T-cell (primary cell): Measurements from ENCODE around the gene OR2D3. TPM values are rescaled to one million over a fixed set of nuclear protein-coding genes. Genes with fewer than 3 reads are reported as not detected.
"Not testable (repeated sequence)": the region's sequence is repeated elsewhere in the genome, so short reads cannot be mapped to it uniquely, and the experiment has no call there.

Experiments
- ATAC-seq, 4 experiments: fragments of 200-7000 bp in 3 of 4; fragments of 150-1000 bp in 1 of 4; cut with Tn5 transposase; replicated peaks in 1 of 4; 1 replicate in 3 of 4; 2 replicates in 1 of 4; pipeline ENCODE4 v1.10.0; 2021; ENCODE audit warnings: moderate library complexity in 3 of 4, mild to moderate bottlenecking in 2 of 4, moderate number of reproducible peaks in 1 of 4
- CTCF ChIA-PET, 2 donors: fragments of 300-600 bp; sonication (Branson Sonifier 250); formaldehyde crosslinking; loops; one replicate each; lab custom pipeline; 2022; ENCODE audit warnings: antibody characterized with exemption in 2 of 2; lab: Charles Lee
- POLR2A ChIA-PET, 2 donors: fragments of 300-600 bp; sonication (Branson Sonifier 250); formaldehyde crosslinking; loops; one replicate each; lab custom pipeline; 2022; ENCODE audit warnings: antibody characterized with exemption in 2 of 2; lab: Charles Lee
- DNase-seq, 35 experiments: peaks; one replicate each; pipeline versions ENCODE4 v3.0.0 to v3.0.0-alpha.2; 2013 to 2023
- H3K27ac ChIP-seq: one replicate; pipeline ENCODE4 v1.5.1; 2013; ENCODE audit warnings: low read length
- H3K27me3 ChIP-seq, 2 experiments: replicated peaks in 1 of 2; 1 replicate in 1 of 2; 2 replicates in 1 of 2; pipeline versions ENCODE4 v1.6.1 to v1.7.0; 2013; ENCODE audit warnings: low read length in 1 of 2, mixed read lengths in 1 of 2; ENCODE audit not compliant: control insufficient read depth in 2 of 2, insufficient read depth in 2 of 2; ENCODE audit errors: extremely low read depth in 1 of 2
- H3K36me3 ChIP-seq, 2 donors: 1 replicate in 1 of 2; 2 replicates in 1 of 2; pipeline versions ENCODE4 v1.6.1 to v1.7.0; 2013; ENCODE audit warnings: low read length in 1 of 2; ENCODE audit not compliant: control insufficient read depth in 2 of 2, insufficient read depth in 1 of 2; ENCODE audit errors: extremely low read depth in 1 of 2
- H3K4me1 ChIP-seq, 2 experiments: 1 replicate in 1 of 2; 2 replicates in 1 of 2; pipeline versions ENCODE4 v1.6.1 to v1.7.0; 2013; ENCODE audit warnings: low read length in 2 of 2, mixed read lengths in 1 of 2; ENCODE audit not compliant: insufficient read depth in 2 of 2, control insufficient read depth in 1 of 2; ENCODE audit errors: extremely low read depth in 1 of 2
- H3K4me3 ChIP-seq, 2 donors: 1 replicate in 1 of 2; 2 replicates in 1 of 2; pipeline versions ENCODE4 v1.5.1 to v1.7.0; 2013; ENCODE audit warnings: mild to moderate bottlenecking in 2 of 2, low read length in 1 of 2, moderate library complexity in 1 of 2; ENCODE audit not compliant: control insufficient read depth in 1 of 2; ENCODE audit errors: extremely low read depth in 1 of 2
- H3K9me3 ChIP-seq: 2 replicates; pipeline ENCODE4 v1.7.0; 2013
- H3K27ac Mint-ChIP-seq, 2 donors: one replicate each; pipeline ENCODE4 v1.8.0; 2020 to 2021; ENCODE audit warnings: mild to moderate bottlenecking in 2 of 2, mixed read lengths in 2 of 2
- H3K27me3 Mint-ChIP-seq, 2 donors: one replicate each; pipeline ENCODE4 v1.8.0; 2021 to 2022; ENCODE audit warnings: mixed read lengths in 2 of 2
- H3K36me3 Mint-ChIP-seq: one replicate; pipeline ENCODE4 v1.8.0; 2021; ENCODE audit warnings: mixed read lengths
- H3K4me1 Mint-ChIP-seq, 3 donors: one replicate each; pipeline ENCODE4 v1.8.0; 2020 to 2022; ENCODE audit warnings: mixed read lengths in 3 of 3, mild to moderate bottlenecking in 1 of 3
- H3K4me3 Mint-ChIP-seq, 3 donors: one replicate each; pipeline ENCODE4 v1.8.0; 2020 to 2022; ENCODE audit warnings: mild to moderate bottlenecking in 3 of 3, mixed read lengths in 3 of 3, moderate library complexity in 3 of 3
- H3K9me3 Mint-ChIP-seq, 3 donors: one replicate each; pipeline ENCODE4 v1.8.0; 2020 to 2022; ENCODE audit warnings: mixed read lengths in 3 of 3
- WGBS: methylation state at CpG from one replicate; pipeline ENCODE4 v1.1.5; 2013; ENCODE audit warnings: missing lambda C conversion rate; ENCODE audit not compliant: insufficient coverage; 5-methylcytosine and 5-hydroxymethylcytosine counted together
- total RNA-seq, 35 experiments: library from RNA in 6 of 35; stranded (reverse) in 6 of 35; fragments of 120-200 nt in 1 of 35; gene quantifications; one replicate each; pipeline versions ENCODE4 v1.2.1 to v1.2.4 and lab custom pipeline; 2013 to 2026

The OR2D3 gene
- total RNA-seq, 5 donors from 2014 or later (not counting 1 experiment from before 2014, with no cell fraction given) = not detected

GRCh38 chr11:6887711-6888110 lies 33.1 kb upstream of the OR2D3 start:
- H3K27ac Mint-ChIP-seq, H3K36me3 ChIP-seq, H3K4me1 Mint-ChIP-seq, H3K4me3 Mint-ChIP-seq, CTCF ChIA-PET, DNase-seq, H3K9me3 ChIP-seq, H3K27me3 ChIP-seq, H3K9me3 Mint-ChIP-seq, POLR2A ChIA-PET, H3K4me3 ChIP-seq, H3K27ac ChIP-seq, H3K36me3 Mint-ChIP-seq, H3K4me1 ChIP-seq, ATAC-seq: not testable (repeated sequence)
- H3K27me3 Mint-ChIP-seq = peaks cover 14 to 18% of the 10 kb centered on the region in 2 donors
- no CpG with 5 or more reads among the region's 5 CpGs for WGBS

GRCh38 chr11:6888830-6889229 lies 32.0 kb upstream of the OR2D3 start:
- no peaks in the 10 kb centered on the region for H3K9me3 Mint-ChIP-seq
- peaks cover 10 to 14% of the 10 kb centered on the region in 2 donors for H3K27me3 Mint-ChIP-seq
- no peaks in the 10 kb centered on the region for H3K27me3 ChIP-seq
- no peak overlapping the region for H3K4me3 Mint-ChIP-seq
- no peak overlapping the region for H3K4me3 ChIP-seq
- H3K36me3 ChIP-seq = no peaks in the 10 kb centered on the region
- no peak for ATAC-seq
- ChIA-PET CTCF (no interaction called here), POLR2A (no interaction called here)
- no peak overlapping the region for H3K27ac Mint-ChIP-seq
- H3K4me1 ChIP-seq = no peaks in the 10 kb centered on the region
- no peak overlapping the region for H3K27ac ChIP-seq
- H3K4me1 Mint-ChIP-seq = no peaks in the 10 kb centered on the region
- no peaks in the 10 kb centered on the region for H3K36me3 Mint-ChIP-seq
- H3K9me3 ChIP-seq = peaks cover 3% of the 10 kb centered on the region
- no peak for DNase-seq
- WGBS = 100% methylated on average over 2 of the region's 4 CpGs

GRCh38 chr11:6889835-6890234 lies 31.0 kb upstream of the OR2D3 start:
- ATAC-seq = no peak
- Mint-ChIP-seq H3K4me3 (no peak overlapping the region), H3K27ac (no peak overlapping the region), H3K36me3 (no peaks in the 10 kb centered on the region), H3K27me3 (peaks cover 10 to 13% of the 10 kb centered on the region in 2 donors), H3K9me3 (no peaks in the 10 kb centered on the region), H3K4me1 (no peaks in the 10 kb centered on the region)
- Histone ChIP-seq H3K27ac (no peak overlapping the region), H3K9me3 (peaks cover 3% of the 10 kb centered on the region), H3K4me3 (no peak overlapping the region), H3K27me3 (no peaks in the 10 kb centered on the region), H3K36me3 (no peaks in the 10 kb centered on the region), H3K4me1 (no peaks in the 10 kb centered on the region)
- WGBS = no CpG with 5 or more reads among the region's 1 CpG
- DNase-seq = no peak
- POLR2A ChIA-PET = interaction anchor here in 1 of 2 donors (0.6 kb wide), 1 partner anchor 68 kb away, joined by 3 read pairs; no protein-coding TSS in a partner anchor
- CTCF ChIA-PET = interaction anchor here in 1 of 2 donors (0.5 kb wide), 1 partner anchor 141 kb away, joined by 5 read pairs; no protein-coding TSS in a partner anchor

GRCh38 chr11:6892400-6892799 lies 28.4 kb upstream of the OR2D3 start, which contains the start of gene OR2D2:
OR2D2 (minus strand) TSS chr11:6892500; CDS start chr11:6892500, 0 bp downstream.
- H3K4me1 ChIP-seq = no peaks in the 10 kb centered on the region
- no peak within 1 kb of the TSS for H3K27ac ChIP-seq
- peaks cover 13 to 14% of the 10 kb centered on the region in 2 donors for H3K27me3 Mint-ChIP-seq
- peaks cover 3% of the 10 kb centered on the region for H3K9me3 ChIP-seq
- no peak within 1 kb of the TSS for H3K4me3 Mint-ChIP-seq
- H3K27me3 ChIP-seq = no peaks in the 10 kb centered on the region
- ChIA-PET POLR2A (no interaction called here), CTCF (no interaction called here)
- ATAC-seq = no peak
- H3K36me3 ChIP-seq = no peaks in the 10 kb centered on the region
- no peak within 1 kb of the TSS for H3K4me3 ChIP-seq
- DNase-seq = no peak
- 100% methylated on average over 1 of the region's 2 CpGs for WGBS
- H3K4me1 Mint-ChIP-seq = no peaks in the 10 kb centered on the region
- no peaks in the 10 kb centered on the region for H3K36me3 Mint-ChIP-seq
- no peak within 1 kb of the TSS for H3K27ac Mint-ChIP-seq
- no peaks in the 10 kb centered on the region for H3K9me3 Mint-ChIP-seq

DNA sequence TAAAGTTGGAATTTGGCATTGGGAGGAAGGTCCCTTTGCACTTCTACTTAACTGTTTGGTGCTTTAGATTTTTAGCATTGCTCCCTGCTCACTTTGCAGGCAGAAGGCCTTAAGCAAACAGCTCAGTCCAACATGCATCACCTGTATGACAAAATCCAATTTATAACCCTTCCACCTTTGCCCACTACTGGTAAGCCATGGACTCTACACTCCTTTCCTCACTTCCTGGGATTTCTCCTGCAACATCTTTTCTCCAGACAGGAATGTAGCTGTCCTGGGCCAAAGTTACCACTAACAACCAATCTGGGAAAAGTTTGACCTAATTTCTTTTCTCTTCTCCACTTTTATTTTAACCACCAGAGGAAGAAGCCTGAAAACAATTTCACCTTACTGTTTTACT lies 26.7 kb upstream of the OR2D3 start:
- H3K36me3 ChIP-seq = no peaks in the 10 kb centered on the region
- DNase-seq (no peak), ATAC-seq (no peak)
- H3K4me3 ChIP-seq = no peak overlapping the region
- POLR2A ChIA-PET = no interaction called here
- Mint-ChIP-seq H3K27me3 (peaks cover 19 to 23% of the 10 kb centered on the region in 2 donors), H3K27ac (no peak overlapping the region), H3K4me3 (no peak overlapping the region), H3K9me3 (no peaks in the 10 kb centered on the region), H3K36me3 (no peaks in the 10 kb centered on the region), H3K4me1 (no peaks in the 10 kb centered on the region)
- CTCF ChIA-PET = no interaction called here
- no peaks in the 10 kb centered on the region for H3K27me3 ChIP-seq
- no peaks in the 10 kb centered on the region for H3K4me1 ChIP-seq
- no peaks in the 10 kb centered on the region for H3K9me3 ChIP-seq
- H3K27ac ChIP-seq = no peak overlapping the region

GRCh38 chr11:6895010-6895409 lies 25.8 kb upstream of the OR2D3 start:
- Mint-ChIP-seq H3K27me3 (peaks cover 19 to 23% of the 10 kb centered on the region in 2 donors), H3K4me1 (no peaks in the 10 kb centered on the region), H3K27ac (no peak overlapping the region), H3K9me3 (no peaks in the 10 kb centered on the region), H3K4me3 (no peak overlapping the region), H3K36me3 (no peaks in the 10 kb centered on the region)
- no peaks in the 10 kb centered on the region for H3K36me3 ChIP-seq
- ChIA-PET POLR2A (no interaction called here), CTCF (no interaction called here)
- no peak for DNase-seq
- H3K27me3 ChIP-seq = no peaks in the 10 kb centered on the region
- H3K4me1 ChIP-seq = no peaks in the 10 kb centered on the region
- ATAC-seq = no peak
- H3K9me3 ChIP-seq = no peaks in the 10 kb centered on the region
- H3K27ac ChIP-seq = no peak overlapping the region
- no peak overlapping the region for H3K4me3 ChIP-seq

GRCh38 chr11:6898911-6899310 lies 21.9 kb upstream of the OR2D3 start:
- ChIA-PET CTCF (no interaction called here), POLR2A (no interaction called here)
- ATAC-seq = no peak
- no peaks in the 10 kb centered on the region for H3K4me1 ChIP-seq
- Mint-ChIP-seq H3K27ac (no peak overlapping the region), H3K4me1 (no peaks in the 10 kb centered on the region), H3K4me3 (no peak overlapping the region), H3K36me3 (no peaks in the 10 kb centered on the region), H3K27me3 (peaks cover 9 to 17% of the 10 kb centered on the region in 2 donors), H3K9me3 (no peaks in the 10 kb centered on the region)
- no peaks in the 10 kb centered on the region for H3K9me3 ChIP-seq
- no peak overlapping the region for H3K4me3 ChIP-seq
- H3K27me3 ChIP-seq = no peaks in the 10 kb centered on the region
- H3K36me3 ChIP-seq = no peaks in the 10 kb centered on the region
- no CpG with 5 or more reads among the region's 1 CpG for WGBS
- no peak for DNase-seq
- H3K27ac ChIP-seq = no peak overlapping the region
